K562 (cell line): ENCODE data around the gene TRMT1. TPM values are rescaled to one million over a fixed set of nuclear protein-coding genes. Genes with fewer than 3 reads are reported as not detected.

Experiments
- ATAC-seq: fragments of 200-7000 bp; cut with Tn5 transposase; 3 replicates; pipeline ENCODE4 v1.9.1; 2020; ENCODE audit warnings: moderate library complexity
- BruUV-seq: library from RNA; stranded (reverse); fragments of 400-500 nt; replicated peaks from 2 replicates; lab custom pipeline; 2021; lab: Mats Ljungman, UMichigan
- CTCF ChIA-PET: fragments of 300-600 bp; formaldehyde crosslinking; extraction: SDS; loops from one replicate; lab custom pipeline; 2021; ENCODE audit warnings: low intra/inter-chr PET ratio; lab: Yijun Ruan, JAX
- POLR2A ChIA-PET: fragments of 300-600, 350-650 bp; sonication (Branson Sonifier 250); formaldehyde crosslinking; extraction: SDS; loops from one replicate; lab custom pipeline; 2021; ENCODE audit warnings: antibody characterized with exemption, inconsistent platforms; lab: Yijun Ruan, JAX
- DNase-seq, 4 experiments: peaks; one replicate each; pipeline versions ENCODE4 v3.0.0 to v3.0.0-alpha.2; 2011 to 2018; ENCODE audit warnings: low spot score in 3 of 4, mixed read lengths in 3 of 4; ENCODE audit errors: extremely low read depth in 1 of 4
- FAIRE-seq: peaks from 2 replicates; lab custom pipeline; 2011; peaks lifted over from hg19 to GRCh38; lab: Jason Lieb, UNC
- H2AFZ ChIP-seq: 2 replicates; pipeline ENCODE4 v1.6.0; 2011; ENCODE audit warnings: low read depth, low read length, control low read depth, inconsistent platforms
- H3K27ac ChIP-seq: fragments of 200-600 bp; 3 replicates; pipeline ENCODE4 v1.8.0; 2011; ENCODE audit warnings: low read depth, mild to moderate bottlenecking, control low read depth, inconsistent platforms, low read length, moderate library complexity, mixed read lengths; ENCODE audit errors: extremely low read depth
- H3K27me3 ChIP-seq, 2 experiments: fragments of 300-600 bp in 1 of 2; 2 replicates in 1 of 2; 3 replicates in 1 of 2; pipeline versions ENCODE4 v1.6.0 to v1.8.0; 2011; ENCODE audit warnings: inconsistent platforms in 2 of 2, low read length in 2 of 2, mild to moderate bottlenecking in 1 of 2, mixed read lengths in 1 of 2, moderate library complexity in 1 of 2; ENCODE audit not compliant: control insufficient read depth in 2 of 2, insufficient read depth in 2 of 2
- H3K36me3 ChIP-seq: fragments of 300-600 bp; 3 replicates; pipeline ENCODE4 v1.8.0; 2011; ENCODE audit warnings: mild to moderate bottlenecking, low read length, inconsistent platforms; ENCODE audit not compliant: control insufficient read depth, insufficient read depth
- H3K4me1 ChIP-seq, 2 experiments: fragments of 200-600 bp in 1 of 2; replicated peaks in 1 of 2; 2 replicates in 1 of 2; 3 replicates in 1 of 2; pipeline versions ENCODE4 v1.5.1 to v1.8.0; 2011; ENCODE audit warnings: inconsistent platforms in 2 of 2, low read length in 2 of 2, mild to moderate bottlenecking in 1 of 2, mixed read lengths in 1 of 2, moderate library complexity in 1 of 2; ENCODE audit not compliant: control insufficient read depth in 2 of 2, insufficient read depth in 2 of 2
- H3K4me2 ChIP-seq: 2 replicates; pipeline ENCODE4 v1.6.1; 2011; ENCODE audit warnings: low read length, control low read depth, inconsistent platforms, mixed read lengths; ENCODE audit not compliant: insufficient read depth
- H3K4me3 ChIP-seq: fragments of 200-600 bp; sonication (generic), shearing (Covaris generic); 2 replicates; pipeline ENCODE4 v1.5.1; 2016; ENCODE audit warnings: control low read depth, inconsistent platforms
- H3K79me2 ChIP-seq: fragments of 200-600 bp; 3 replicates; pipeline ENCODE4 v1.8.0; 2011; ENCODE audit warnings: low read length, inconsistent platforms; ENCODE audit not compliant: control insufficient read depth, insufficient read depth
- H3K9ac ChIP-seq, 2 experiments: 2 replicates each; pipeline versions ENCODE4 v1.6.0 to v1.6.1; 2011; ENCODE audit warnings: low read depth in 2 of 2, low read length in 2 of 2, control low read depth in 1 of 2, inconsistent platforms in 1 of 2, mild to moderate bottlenecking in 1 of 2, mixed read lengths in 1 of 2; ENCODE audit not compliant: insufficient read depth in 1 of 2
- H3K9me1 ChIP-seq: one replicate; pipeline ENCODE4 v1.6.0; 2011; ENCODE audit warnings: inconsistent platforms, mild to moderate bottlenecking, low read length, moderate library complexity; ENCODE audit not compliant: control insufficient read depth, insufficient read depth
- H3K9me3 ChIP-seq: replicated peaks from 2 replicates; pipeline ENCODE4 v1.5.1; 2011; ENCODE audit warnings: low read depth, low read length, inconsistent platforms; ENCODE audit not compliant: control insufficient read depth, insufficient read depth
- H4K20me1 ChIP-seq: replicated peaks from 2 replicates; pipeline ENCODE4 v1.6.1; 2011; ENCODE audit warnings: low read length, inconsistent platforms, mixed read lengths; ENCODE audit not compliant: control insufficient read depth, insufficient read depth
- MCM7 ChIP-seq, 2 experiments: fragments of 450-650 bp; IDR thresholded peaks; 2 replicates each; pipeline ENCODE4 v1.6.1; 2016 to 2018
- ZNF217 ChIP-seq: sonication (generic); formaldehyde crosslinking; IDR thresholded peaks from 2 replicates; pipeline ENCODE4 v1.8.0; 2022; ENCODE audit warnings: mild to moderate bottlenecking, missing genetic modification reagents
- ZNF644 ChIP-seq: fragments of 200-800 bp; sonication (Bioruptor generic); IDR thresholded peaks from 2 replicates; pipeline ENCODE4 v1.6.1; 2016; ENCODE audit warnings: low read depth, missing genetic modification characterization, missing compliant biosample characterization
- ZNF780A ChIP-seq: fragments of 250-450 bp; sonication (Bioruptor Pico); IDR thresholded peaks from 2 replicates; pipeline ENCODE4 v1.5.0; 2021; ENCODE audit warnings: mild to moderate bottlenecking
- WGBS: fragments of 100-300 bp; shearing (Covaris generic); methylation state at CpG from one replicate; pipeline ENCODE4 v1.1.6; 2016; ENCODE audit warnings: low coverage, mixed read lengths; ENCODE audit not compliant: insufficient coverage; ENCODE audit errors: missing lambda C conversion rate; 5-methylcytosine and 5-hydroxymethylcytosine counted together
- in situ Hi-C: fragments of 300-500 bp; cut with MboI; formaldehyde crosslinking; loops from 4 replicates; pipeline ENCODE4 v1.15.0; 2018; ENCODE audit warnings: inconsistent platforms, mixed read lengths
- intact Hi-C: fragments of 100-400 bp; cut with micrococcal nuclease; formaldehyde crosslinking; loops from 2 replicates; pipeline ENCODE4 v1.14.2; 2022
- polyA plus RNA-seq, 8 experiments: library from polyadenylated mRNA; depleted of rRNA in 4 of 8; stranded (reverse) in 5 of 8; unstranded in 3 of 8; fragments of >200 nt; fragmentation: Nextera tagmentation in 2 of 8; fragmentation: Illumina TruSeq in 1 of 8; extraction: Ambion mirVana in 2 of 8; extraction: Trizol in 1 of 8; gene quantifications; 2 replicates each; pipeline versions ENCODE4 v1.2.1 to v1.2.3, GENCODE V29; 2011 to 2014; ENCODE audit warnings: inconsistent platforms in 1 of 8, missing spikeins in 1 of 8
- total RNA-seq, 7 experiments: library from RNA; depleted of rRNA in 6 of 7; stranded (reverse); fragments of >200 nt in 6 of 7; fragmentation: Illumina TruSeq in 2 of 7; extraction: Trizol in 2 of 7; gene quantifications; 2 replicates each; pipeline versions ENCODE4 v1.2.1 to v1.2.3, GENCODE V29; 2011 to 2021; ENCODE audit warnings: low replicate concordance in 1 of 7
- TF ChIP-seq, protein P1 (sequence below), 2 experiments: fragments of 450-650 bp; conservative IDR thresholded peaks; 2 replicates each; pipeline ENCODE4 v1.6.1; 2017; ENCODE audit warnings: mild to moderate bottlenecking in 2 of 2, moderate library complexity in 2 of 2
- TF ChIP-seq, protein P2 (sequence below): sonication (generic); formaldehyde crosslinking; IDR thresholded peaks from 2 replicates; pipeline ENCODE4 v1.9.0; 2022; ENCODE audit warnings: mild to moderate bottlenecking, missing genetic modification reagents

Gene TRMT1
- total and polyA plus RNA-seq, 9 of the 15 experiments (the other 6 are each of a cell fraction or from before 2014, with no cell fraction given), result 5.8 to 158 (median 54.3) TPM

DNA sequence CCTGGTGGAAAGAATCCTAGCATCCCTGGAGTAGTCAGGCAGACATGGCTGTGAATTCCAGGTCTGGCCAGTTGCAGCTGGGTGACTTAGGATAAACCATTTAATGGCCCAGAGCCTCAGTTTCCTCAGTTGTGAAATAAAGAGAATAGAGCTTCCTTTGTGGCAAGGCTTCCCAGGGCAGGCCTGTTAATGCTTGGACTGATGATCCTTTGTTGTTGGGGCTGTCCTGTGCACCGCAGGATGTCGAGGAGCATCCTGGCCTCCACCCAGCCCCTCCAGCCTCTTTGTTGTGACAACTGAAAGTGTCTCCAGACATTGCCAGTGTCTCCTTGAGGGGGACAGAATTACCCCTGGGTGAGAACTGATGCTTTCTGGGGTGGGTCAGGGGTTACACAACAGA, 30.2 kb downstream of the TRMT1 start (continued):
- TF ChIP-seq ZNF644 (no peak), ZNF217 (CRISPR knock-in tag) (no peak), ZNF780A (no peak)
- TF ChIP-seq, all 486 proteins: peak for 0

DNA sequence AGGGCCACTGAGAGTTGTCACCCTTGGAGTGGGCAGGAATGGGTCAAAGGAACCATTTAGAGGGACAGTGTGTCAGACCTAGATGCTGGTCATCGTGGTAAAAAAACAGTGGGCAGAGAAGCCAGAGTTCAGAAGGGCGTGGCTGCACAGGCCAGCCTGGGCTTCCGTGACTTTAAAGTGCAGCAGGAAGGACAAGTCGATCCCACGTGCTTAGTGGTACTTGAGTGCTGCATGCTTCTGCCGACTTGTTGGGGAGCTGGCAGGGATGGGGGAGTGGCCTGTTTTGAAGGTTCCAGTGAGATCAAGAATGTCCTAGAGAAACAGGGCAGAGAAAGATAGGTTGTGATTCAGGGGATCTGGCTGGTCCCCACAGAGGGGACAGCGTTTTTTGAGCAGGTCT, 30.9 kb downstream of the TRMT1 start:
- no peak for ATAC-seq
- TF ChIP-seq, protein P1, sequence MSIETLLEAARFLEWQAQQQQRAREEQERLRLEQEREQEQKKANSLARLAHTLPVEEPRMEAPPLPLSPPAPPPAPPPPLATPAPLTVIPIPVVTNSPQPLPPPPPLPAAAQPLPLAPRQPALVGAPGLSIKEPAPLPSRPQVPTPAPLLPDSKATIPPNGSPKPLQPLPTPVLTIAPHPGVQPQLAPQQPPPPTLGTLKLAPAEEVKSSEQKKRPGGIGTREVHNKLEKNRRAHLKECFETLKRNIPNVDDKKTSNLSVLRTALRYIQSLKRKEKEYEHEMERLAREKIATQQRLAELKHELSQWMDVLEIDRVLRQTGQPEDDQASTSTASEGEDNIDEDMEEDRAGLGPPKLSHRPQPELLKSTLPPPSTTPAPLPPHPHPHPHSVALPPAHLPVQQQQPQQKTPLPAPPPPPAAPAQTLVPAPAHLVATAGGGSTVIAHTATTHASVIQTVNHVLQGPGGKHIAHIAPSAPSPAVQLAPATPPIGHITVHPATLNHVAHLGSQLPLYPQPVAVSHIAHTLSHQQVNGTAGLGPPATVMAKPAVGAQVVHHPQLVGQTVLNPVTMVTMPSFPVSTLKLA (conservative IDR thresholded peaks at IDR 0.05), result 0 out of 4 replicates have a peak, but pooled peaks of 1 of the 2 experiments have one; percentile 25
- TF ChIP-seq MCM7 (IDR thresholded peaks at IDR 0.05), result no peak
- TF ChIP-seq, protein P2, sequence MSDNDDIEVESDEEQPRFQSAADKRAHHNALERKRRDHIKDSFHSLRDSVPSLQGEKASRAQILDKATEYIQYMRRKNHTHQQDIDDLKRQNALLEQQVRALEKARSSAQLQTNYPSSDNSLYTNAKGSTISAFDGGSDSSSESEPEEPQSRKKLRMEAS (CRISPR knock-in tag), result peak; percentile 47; the same call in 1 of the 2 replicates
- POLR2A ChIA-PET, result interaction anchor here (0.8 to 1.9 kb wide), 3 partner anchors 8 to 15 kb away, joined by 4 to 5 read pairs (median 4); no protein-coding TSS in a partner anchor

More for the DNA sequence above, 30.9 kb downstream of the TRMT1 start:
- Histone ChIP-seq H2AFZ (no peak overlapping the region), H3K4me1 (peaks cover 0 to 44% of the 10 kb centered on the region in 2 experiments; a peak in 4 of 5 replicates), H4K20me1 (no peaks in the 10 kb centered on the region), H3K4me2 (no peak overlapping the region), H3K27ac (no peak overlapping the region), H3K9me3 (no peaks in the 10 kb centered on the region), H3K27me3 (no peaks in the 10 kb centered on the region), H3K9me1 (no peaks in the 10 kb centered on the region), H3K36me3 (peaks cover 16% of the 10 kb centered on the region; the same call in 1 of the 3 replicates), H3K9ac (peak overlapping the region in 1 of 2 experiments; percentile 87; a peak in 1 of 4 replicates), H3K4me3 (no peak overlapping the region), H3K79me2 (no peaks in the 10 kb centered on the region)
- CTCF ChIA-PET, result no interaction called here
- in situ Hi-C loops, result no loop called here
- BruUV-seq, result no TSS peak
- intact Hi-C loops, result no loop called here
- DNase-seq (peak in 1 of 4 experiments; percentile 32), FAIRE-seq (no peak)
- WGBS, result 16% methylated on average over 7 of the region's 7 CpGs
